GM12864 (cell line): ENCODE data around the gene GSN.

Experiments
- DNase-seq: peaks from one replicate; pipeline ENCODE4 v3.0.0-alpha.2; 2011; ENCODE audit warnings: low read depth
- H3K4me3 ChIP-seq: 2 replicates; pipeline ENCODE4 v1.5.1; 2011; ENCODE audit warnings: mild to moderate bottlenecking, low read depth, low read length, control low read depth
- TF ChIP-seq, protein P1 (sequence below): IDR thresholded peaks from 2 replicates; pipeline ENCODE4 v1.5.1; 2011; ENCODE audit warnings: low read depth, mild to moderate bottlenecking, moderate library complexity, low read length, control low read depth, inconsistent platforms; ENCODE audit errors: missing control alignments

The GSN gene

DNA sequence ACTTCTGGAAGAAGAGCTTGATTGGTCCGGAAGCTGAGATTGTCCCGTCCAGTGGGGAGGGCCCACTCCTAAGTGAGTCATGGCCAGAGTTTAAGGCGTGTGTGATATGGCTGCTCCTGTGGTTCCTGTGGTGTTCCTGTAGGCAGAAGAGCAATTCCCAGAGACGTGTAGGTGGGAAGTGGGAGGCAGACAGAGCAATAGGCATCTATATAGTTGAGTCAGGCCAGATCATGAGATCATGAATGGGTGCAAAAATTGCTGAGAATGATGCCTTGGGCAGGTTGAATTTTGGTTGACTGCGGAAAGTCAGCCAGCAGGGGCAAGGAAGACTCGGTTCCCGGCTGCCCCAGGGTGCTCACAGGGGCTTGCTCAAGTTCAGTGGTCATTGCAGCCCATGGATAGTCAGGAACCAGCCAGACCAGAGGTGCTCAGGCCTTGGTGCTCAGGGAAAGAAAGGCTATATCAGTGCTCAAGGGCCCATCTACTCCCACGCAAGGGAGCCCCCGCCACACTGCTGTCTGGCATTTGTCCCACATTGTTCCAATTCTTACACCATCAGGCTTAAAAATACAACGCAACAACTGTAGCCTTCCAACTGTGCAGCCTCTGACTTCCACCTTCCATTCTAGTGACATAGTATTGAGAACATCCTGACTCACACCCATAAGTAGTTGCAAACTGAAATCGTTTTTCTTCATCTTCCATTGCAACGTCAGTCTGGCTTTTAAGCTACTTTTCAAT lies 21.0 kb upstream of the GSN start:
- H3K4me3 ChIP-seq: no peak overlapping the region
- TF ChIP-seq, protein P1, sequence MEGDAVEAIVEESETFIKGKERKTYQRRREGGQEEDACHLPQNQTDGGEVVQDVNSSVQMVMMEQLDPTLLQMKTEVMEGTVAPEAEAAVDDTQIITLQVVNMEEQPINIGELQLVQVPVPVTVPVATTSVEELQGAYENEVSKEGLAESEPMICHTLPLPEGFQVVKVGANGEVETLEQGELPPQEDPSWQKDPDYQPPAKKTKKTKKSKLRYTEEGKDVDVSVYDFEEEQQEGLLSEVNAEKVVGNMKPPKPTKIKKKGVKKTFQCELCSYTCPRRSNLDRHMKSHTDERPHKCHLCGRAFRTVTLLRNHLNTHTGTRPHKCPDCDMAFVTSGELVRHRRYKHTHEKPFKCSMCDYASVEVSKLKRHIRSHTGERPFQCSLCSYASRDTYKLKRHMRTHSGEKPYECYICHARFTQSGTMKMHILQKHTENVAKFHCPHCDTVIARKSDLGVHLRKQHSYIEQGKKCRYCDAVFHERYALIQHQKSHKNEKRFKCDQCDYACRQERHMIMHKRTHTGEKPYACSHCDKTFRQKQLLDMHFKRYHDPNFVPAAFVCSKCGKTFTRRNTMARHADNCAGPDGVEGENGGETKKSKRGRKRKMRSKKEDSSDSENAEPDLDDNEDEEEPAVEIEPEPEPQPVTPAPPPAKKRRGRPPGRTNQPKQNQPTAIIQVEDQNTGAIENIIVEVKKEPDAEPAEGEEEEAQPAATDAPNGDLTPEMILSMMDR: no peak
- no peak for DNase-seq

DNA sequence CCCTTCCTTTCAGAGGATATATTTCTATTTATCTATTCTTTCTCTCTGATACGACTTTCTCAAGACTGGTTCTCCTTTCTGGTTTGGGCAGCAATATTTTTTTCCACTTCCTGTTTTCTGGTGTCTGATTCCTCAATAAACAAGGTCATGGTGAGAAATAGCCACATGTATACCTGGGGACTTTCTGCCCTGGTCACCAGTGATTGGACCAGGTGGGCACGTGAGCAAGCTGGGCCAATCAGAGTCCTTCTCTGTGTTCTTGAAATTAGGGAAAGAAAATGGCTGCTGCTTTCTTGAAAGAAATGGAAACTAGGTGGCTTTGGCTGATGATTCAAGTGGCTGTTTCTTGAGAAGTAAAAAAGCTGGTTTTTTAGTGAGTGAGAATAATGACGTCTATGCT lies 18.4 kb upstream of the GSN start:
- H3K4me3 ChIP-seq: no peak overlapping the region
- TF ChIP-seq, protein P1: no peak
- no peak for DNase-seq

DNA sequence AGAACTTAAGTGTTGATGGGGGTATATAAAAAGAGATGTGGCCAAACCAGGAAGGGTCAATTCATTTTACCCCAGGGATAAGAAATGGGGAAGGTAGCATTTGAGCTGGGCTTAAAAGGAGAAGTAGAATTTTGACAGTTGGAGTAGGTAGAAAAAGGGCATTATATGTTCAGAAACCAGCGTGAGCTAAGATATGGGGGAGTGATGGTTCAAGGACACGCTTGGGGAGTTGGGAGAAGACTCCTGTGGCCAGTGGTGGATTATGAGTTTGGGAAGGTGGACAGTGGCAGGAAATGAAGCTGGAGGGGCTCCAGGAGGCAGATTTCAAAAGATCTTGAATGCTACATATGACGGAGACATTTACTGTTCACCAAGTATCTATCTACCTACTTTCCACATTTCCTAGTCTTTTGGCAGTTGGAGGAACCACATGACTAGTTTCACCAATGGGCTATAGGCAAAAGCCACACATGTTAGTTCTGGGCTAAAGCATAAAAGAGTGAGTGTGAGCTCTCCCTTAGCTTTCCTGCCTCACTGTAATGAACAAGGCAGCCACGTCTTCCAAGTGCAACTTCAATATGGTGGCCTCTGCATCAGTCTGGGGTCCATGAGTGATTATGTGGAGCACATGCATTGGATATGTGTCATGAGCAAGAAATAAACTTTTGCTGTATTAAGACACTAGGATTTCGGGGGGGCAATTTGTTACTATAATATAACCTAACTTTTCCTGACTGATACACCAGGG lies 15.7 kb upstream of the GSN start:
- no peak for DNase-seq
- TF ChIP-seq, protein P1: no peak
- H3K4me3 ChIP-seq: no peak overlapping the region

DNA sequence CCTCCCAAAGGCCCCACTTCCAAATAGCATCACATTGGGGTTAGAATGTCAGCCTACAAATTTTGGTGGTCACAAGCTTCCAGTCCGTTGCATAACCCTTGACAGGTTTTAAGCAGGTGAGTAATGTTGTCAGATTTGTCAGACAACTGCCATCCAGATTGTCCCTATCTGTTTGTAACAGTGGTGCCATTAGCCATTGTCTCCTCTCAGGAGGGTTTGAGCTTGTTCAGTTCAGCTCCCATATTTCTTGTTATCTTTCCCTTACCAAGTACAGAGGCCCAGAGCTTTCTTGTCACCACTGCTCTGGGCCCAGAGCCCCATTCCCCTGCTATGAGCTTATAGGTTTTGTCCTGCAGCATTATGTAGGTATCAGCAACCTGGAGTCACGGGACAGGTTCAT lies 14.8 kb upstream of the GSN start:
- TF ChIP-seq, protein P1: no peak
- H3K4me3 ChIP-seq: no peak overlapping the region
- no peak for DNase-seq

DNA sequence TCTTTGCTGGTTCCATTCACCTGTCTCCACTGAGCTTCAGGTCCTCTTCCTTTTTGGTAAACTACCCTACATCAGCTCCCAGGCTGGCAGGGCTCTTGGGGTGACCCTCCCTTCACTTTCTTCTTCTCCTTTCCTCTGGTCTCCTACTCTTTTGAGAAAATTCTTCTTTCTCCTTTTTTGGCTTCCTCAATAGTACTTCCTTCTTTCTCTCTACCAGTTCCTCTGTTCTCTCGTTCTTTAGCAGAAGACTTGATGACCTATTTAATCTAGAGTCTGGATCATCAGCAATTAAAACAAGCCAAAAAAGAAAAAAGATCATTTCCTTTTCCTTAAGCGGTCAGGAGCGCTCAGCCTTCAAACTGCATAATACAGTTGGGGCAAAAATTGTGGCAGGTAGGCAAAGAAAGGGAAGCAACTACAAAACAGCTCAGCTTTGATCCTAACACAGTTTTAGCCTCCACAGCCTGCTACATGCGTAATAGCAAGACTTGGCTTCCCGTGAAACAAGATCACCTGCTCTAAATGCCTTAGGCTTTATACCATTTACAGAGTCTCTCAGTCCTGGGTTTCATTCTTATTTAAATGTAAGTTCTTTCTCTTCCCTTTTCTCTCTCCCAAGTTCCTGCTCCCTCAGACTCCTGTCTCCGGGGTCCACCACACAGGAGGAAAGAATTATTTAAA lies 14.0 kb upstream of the GSN start:
- H3K4me3 ChIP-seq: no peak overlapping the region
- TF ChIP-seq, protein P1: no peak
- no peak for DNase-seq

DNA sequence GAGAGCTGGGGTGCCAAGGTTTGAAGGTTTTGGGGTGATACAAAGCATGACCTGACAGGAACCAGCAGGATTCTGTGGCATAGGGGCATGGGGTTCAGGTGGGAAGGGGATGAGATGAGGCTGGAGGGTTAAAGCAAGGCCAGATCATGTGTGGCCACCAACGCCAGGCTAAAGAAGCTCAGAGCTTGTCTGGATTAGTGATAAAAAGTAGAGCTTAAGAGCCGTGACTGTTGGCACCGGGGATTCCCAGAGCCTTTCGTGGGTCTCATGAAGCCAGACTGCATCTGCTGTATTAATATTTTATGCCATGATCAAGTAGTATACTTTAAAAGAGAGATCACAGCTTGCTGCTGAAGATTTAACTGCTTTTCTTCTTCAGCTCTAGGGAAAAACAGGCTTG lies 8.5 kb upstream of the GSN start:
- TF ChIP-seq, protein P1: no peak
- no peak overlapping the region for H3K4me3 ChIP-seq
- DNase-seq: no peak
